Ureter (tissue), 1 donor: ENCODE measurements around the gene CXCL12. TPM values are rescaled to one million over a fixed set of nuclear protein-coding genes. Genes with fewer than 3 reads are reported as not detected.

Experiments
- DNase-seq: peaks from one replicate; pipeline ENCODE4 v3.0.0-alpha.2; 2020; ENCODE audit warnings: low spot score
- total RNA-seq: library from RNA; stranded (reverse); gene quantifications from one replicate; pipeline ENCODE4 v1.2.4, GENCODE V29; 2023
- donor health status: DM: yes; HTN: yes; CAD: no.

The CXCL12 gene
- total RNA-seq, 1 donor from 2014 or later: 73.1 TPM

DNA sequence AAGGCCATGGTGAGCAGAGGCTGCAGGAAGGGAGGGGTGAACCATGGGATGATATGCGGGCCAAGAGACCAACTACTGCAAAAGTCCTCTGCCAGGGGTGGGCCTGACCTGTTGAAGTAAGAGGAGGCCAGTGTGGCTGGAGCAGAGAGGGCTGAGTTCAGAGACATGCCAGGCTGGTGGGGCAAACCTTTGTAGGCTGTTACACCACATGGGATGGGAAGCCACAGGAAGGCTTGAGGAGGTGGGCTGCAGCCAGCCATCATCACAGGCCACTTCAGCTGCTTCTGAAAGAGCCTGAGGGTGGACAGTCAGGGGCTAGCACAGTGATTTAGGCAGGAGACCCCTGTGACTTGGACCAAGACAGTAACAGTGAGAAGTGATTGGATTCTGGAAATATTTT lies 20.3 kb downstream of the CXCL12 start:
- no peak for DNase-seq

GRCh38 chr10:44363716-44364115 lies 21.2 kb downstream of the CXCL12 start:
- DNase-seq: no peak

DNA sequence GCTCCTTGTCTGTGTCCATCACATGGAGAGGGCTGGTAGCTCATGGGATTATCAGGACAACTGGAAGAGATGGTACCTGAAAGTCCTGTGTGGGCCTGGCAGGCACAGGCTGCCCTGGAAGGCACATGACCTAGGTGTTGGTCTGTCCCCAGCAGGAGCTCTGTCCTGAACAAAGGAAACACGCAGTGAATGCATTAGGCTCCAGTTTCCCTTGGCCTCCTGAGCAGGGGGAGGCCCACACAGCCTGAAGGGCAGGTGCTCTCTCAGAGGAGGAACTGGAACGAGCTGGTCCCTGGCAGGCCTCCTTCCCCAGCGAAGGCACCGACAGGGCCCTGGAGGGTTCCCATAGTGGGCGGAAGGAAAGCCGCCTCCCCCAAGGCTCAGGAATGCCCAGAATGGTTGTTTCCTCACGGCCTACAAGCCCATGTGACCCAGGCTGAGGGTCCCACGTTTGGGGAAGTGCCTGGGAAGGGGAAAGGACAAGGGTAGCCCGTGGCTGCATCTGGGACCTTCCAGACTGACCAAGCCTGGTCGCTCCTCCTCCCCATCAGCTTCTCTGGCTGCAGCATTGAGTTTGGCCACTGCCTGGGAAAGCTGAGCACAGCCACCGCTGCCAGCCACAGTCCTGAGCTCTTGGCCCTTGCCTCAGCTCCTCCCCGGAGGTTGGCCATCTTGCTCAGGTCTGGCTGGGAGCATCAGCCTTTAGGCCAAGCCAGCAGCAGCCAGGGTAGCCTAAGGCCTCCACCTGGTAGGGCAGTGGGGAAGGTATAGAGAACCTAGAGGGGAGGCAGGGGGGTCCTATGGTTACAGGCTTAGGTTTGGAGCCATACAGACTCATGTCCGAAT lies 21.8 kb downstream of the CXCL12 start:
- no peak for DNase-seq

DNA sequence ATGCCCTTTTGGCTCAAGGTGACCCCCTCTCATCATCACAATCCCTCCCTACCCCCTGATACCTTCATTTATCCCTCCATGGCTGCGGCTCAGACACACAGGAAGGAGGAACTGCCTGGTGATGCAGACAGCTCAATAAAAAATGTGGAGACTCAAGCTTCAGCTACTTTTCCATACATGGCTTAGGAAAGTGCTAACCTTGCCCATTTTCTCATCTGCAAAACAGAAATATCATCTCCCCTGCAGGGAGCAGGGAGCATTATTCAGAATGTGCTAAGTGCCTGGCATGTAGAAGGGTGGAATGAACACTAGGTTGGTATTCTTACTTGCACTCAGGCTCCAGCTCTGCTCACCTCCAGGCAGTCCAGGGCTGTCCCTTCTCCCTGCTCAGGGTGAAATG lies 23.8 kb downstream of the CXCL12 start:
- DNase-seq: no peak

GRCh38 chr10:44358080-44358771 lies 26.7 kb downstream of the CXCL12 start:
- DNase-seq: no peak

- no peak for DNase-seq
These were observed 27.8 kb downstream of the CXCL12 start for GRCh38 chr10:44357023-44357540.

- DNase-seq: no peak
These were observed 28.5 kb downstream of the CXCL12 start for GRCh38 chr10:44356139-44357022.

GRCh38 chr10:44355630-44356029 lies 29.3 kb downstream of the CXCL12 start:
- no peak for DNase-seq

GRCh38 chr10:44354771-44355170 lies 30.1 kb downstream of the CXCL12 start:
- DNase-seq: no peak

DNA sequence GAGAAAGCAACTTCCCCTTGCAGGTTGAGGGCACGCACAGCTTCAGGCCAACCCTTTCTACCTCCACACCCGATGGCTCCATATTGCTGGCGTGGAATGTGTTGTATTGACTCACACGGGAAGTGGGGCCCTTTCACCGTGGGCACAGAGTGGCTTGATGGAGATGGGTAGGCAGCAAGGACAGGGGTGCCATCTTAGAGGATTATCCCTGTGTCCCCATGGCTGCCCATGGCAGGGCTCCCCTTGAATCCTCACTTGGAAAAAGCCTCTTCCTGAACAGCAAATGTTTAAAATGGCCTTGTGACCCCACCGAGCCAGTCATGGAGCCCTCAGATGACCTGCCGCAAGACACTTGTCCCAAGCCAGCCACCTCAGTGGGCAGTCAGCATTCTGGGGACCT lies 31.2 kb downstream of the CXCL12 start:
- no peak for DNase-seq

DNA sequence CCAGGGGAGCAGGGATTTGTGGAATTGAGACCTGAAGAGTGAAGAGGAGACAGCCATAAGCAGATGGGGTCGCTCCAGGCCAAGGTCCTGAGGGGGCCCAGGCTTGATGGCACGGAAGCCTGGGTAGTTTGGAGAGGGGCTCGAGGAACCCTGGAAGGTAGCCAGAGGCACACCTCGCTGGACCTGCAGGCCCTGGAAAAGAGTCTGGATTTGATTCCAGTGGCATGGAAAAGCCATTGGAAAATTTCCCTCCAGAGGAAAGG lies 31.8 kb downstream of the CXCL12 start:
- DNase-seq: no peak

DNA sequence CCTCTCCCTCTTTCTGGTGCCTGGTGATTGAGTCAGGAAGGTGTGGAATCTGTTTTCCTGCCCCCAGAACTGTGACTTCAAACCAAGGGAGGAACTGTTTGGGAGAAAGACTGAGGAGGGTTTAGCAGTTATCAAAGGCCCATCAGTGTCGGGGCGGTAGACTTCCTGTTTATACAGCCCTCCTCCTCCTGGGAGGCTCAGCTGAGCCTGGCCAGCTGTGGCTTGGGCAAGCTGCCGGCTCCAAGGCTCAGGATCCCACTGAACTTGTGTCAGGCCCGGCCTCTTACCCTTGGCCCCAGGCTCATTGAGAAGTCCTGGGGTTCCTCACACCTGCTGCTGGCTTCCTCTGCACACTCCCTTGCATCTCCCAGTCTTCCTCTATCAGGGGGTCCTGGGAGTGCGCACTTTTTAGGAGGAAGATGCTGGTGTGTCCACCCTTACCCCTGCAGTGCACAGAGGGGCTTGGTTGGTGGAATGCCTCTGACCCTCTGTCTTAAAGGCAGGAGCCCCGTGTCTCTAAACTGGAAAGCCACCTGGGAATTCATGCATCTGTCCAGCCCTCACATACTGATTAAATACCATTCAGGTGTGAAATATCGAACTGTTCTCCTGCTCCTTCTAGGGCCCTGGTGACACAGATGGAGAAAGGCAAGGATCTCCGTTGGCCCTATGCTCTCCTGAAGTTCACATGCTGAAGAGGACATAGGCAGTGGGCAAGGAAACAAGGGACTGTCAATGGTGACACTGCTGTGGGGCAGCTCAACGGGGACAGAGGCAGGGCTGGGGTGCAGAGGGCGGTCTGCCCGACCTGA lies 32.4 kb downstream of the CXCL12 start:
- DNase-seq: peak; percentile 59

DNA sequence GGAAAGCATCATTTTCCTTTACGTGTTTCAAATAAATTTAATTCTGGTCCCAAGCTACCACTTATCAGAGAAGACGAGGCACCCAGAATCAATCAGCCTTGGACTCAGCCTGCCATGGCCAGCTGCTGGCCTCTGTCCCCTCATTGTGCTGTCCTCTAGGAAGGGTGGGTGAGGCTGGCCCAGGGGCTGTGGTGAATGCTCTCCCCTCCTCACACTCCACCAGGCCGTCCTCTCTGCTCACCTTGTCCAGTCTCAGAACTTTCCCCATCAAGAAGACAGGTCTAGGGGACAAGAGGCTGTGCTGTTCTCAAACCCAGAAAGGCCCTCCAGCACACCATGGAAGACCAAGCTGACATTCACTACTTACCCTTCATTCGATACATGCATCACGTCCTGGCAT lies 36.4 kb downstream of the CXCL12 start:
- no peak for DNase-seq

- no peak for DNase-seq
These were observed 37.1 kb downstream of the CXCL12 start for GRCh38 chr10:44347609-44348400.

GRCh38 chr10:44344727-44345126 lies 40.2 kb downstream of the CXCL12 start:
- DNase-seq: no peak

- no peak for DNase-seq
These were observed 41.1 kb downstream of the CXCL12 start for GRCh38 chr10:44343843-44344242.

- DNase-seq: no peak
These were observed 43.0 kb downstream of the CXCL12 start for GRCh38 chr10:44341886-44342285.

DNA sequence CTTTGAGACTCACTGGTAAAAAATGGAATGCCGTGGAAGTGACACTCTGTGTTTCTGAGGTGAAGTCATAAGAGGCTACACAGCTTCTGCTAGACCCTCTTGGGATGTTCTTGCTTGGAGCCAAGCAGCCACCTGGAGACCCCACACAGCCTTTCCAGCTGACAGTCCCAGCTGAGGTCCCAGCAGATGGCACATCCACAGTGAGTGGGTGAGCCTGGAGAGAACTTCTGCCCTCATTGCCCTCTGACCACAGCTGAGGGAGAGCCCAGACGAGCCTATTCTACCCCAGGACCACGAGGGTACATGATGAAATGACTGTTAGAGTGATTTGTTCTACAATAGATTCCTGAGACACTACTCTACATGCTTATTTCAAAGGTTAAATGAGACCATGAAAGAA lies 44.3 kb downstream of the CXCL12 start:
- no peak for DNase-seq

- DNase-seq: no peak
These were observed 45.7 kb downstream of the CXCL12 start for GRCh38 chr10:44339218-44339617.

DNA sequence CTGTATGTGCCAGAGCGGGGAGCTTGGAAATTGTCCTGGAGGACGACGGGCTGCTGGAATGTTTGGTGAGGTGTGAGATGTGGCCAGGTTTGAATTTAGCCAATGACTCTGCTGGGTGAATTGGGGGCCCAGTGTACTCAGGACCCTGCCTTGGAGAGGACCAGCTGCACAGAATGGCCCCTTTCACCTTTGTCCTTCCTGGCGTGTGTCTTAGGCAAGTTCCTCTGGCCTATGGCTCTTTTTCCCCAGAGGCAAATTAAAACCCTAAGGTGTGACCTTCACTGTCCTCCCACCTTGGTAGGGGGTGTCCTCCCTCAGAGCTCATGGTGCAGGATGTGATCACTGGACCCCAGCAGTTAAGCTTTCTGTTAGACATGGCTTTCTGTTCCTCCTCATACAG lies 47.8 kb downstream of the CXCL12 start:
- DNase-seq: no peak
